HG03196 (cell line): ENCODE results near the gene CSGALNACT2.
A peak's percentile ranks its signal among the peaks of the same experiment; 100 is the strongest.

Source experiments
- ATAC-seq: cut with Tn5 transposase; IDR thresholded peaks from one replicate; pipeline ENCODE4 v1.9.1; 2021; ENCODE audit not compliant: unreplicated experiment

CSGALNACT2 gene

GRCh38 chr10:43111921-43112607 is 26.2 kb upstream of the CSGALNACT2 start:
- ATAC-seq: no peak

GRCh38 chr10:43112608-43112961 is 25.7 kb upstream of the CSGALNACT2 start:
- ATAC-seq: no peak

DNA sequence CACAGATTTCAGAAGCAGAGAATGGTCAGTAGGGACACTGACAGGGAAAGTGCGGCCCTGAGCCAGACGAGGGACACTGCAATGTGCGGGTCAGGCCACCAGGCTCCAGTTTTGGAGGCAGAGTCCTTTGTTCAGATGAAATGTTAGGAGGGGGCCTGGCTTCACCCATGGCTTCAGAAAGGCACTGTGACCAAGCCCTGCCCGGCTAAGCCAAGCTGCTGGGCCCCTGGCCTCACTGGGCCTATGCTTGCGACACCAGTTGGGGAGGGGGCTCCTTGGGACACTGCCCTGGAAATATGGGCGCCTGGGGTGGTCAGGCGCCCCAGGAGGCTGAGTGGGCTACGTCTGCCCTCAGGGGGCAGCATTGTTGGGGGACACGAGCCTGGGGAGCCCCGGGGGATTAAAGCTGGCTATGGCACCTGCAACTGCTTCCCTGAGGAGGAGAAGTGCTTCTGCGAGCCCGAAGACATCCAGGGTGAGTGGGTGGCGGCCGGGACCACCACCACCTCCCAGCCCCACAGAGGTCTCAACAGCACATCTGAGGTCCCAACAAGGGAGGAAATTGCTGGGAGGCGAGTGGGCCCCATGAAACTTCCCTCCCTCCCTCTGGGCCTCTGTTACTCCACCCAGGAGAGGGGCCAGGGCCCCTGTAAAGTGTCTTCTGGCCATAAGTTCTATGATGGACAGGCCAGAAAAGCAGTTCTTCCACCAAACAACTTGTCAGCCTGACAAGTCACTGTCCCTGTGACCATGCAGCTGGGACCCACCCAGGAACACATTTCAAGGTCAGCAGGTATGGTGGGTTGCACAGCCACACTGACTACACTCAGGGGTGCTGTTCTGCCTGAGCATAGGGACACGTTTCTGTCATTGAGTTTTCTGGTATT is 24.8 kb upstream of the CSGALNACT2 start:
- no peak for ATAC-seq

GRCh38 chr10:43114088-43114742 is 24.0 kb upstream of the CSGALNACT2 start:
- no peak for ATAC-seq

GRCh38 chr10:43114743-43115611 is 23.3 kb upstream of the CSGALNACT2 start:
- no peak for ATAC-seq

GRCh38 chr10:43115881-43116595 is 22.2 kb upstream of the CSGALNACT2 start:
- ATAC-seq: no peak

DNA sequence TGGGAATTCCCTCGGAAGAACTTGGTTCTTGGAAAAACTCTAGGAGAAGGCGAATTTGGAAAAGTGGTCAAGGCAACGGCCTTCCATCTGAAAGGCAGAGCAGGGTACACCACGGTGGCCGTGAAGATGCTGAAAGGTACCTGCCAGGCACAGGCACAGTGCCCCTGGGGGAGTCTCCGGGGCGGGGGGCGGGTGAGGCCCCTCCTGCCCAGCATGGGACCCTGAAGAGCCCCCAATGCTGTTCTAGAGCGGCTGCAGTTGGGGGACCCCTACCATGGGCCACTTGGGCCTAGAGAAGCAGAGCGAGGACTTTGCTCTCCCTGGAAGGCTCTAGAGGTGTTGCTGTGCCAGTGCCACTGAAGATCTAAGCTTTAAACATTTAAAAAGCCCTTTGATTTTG is 21.6 kb upstream of the CSGALNACT2 start:
- no peak for ATAC-seq

- no peak for ATAC-seq
Measured at GRCh38 chr10:43117031-43117776, 21.0 kb upstream of the CSGALNACT2 start.

DNA sequence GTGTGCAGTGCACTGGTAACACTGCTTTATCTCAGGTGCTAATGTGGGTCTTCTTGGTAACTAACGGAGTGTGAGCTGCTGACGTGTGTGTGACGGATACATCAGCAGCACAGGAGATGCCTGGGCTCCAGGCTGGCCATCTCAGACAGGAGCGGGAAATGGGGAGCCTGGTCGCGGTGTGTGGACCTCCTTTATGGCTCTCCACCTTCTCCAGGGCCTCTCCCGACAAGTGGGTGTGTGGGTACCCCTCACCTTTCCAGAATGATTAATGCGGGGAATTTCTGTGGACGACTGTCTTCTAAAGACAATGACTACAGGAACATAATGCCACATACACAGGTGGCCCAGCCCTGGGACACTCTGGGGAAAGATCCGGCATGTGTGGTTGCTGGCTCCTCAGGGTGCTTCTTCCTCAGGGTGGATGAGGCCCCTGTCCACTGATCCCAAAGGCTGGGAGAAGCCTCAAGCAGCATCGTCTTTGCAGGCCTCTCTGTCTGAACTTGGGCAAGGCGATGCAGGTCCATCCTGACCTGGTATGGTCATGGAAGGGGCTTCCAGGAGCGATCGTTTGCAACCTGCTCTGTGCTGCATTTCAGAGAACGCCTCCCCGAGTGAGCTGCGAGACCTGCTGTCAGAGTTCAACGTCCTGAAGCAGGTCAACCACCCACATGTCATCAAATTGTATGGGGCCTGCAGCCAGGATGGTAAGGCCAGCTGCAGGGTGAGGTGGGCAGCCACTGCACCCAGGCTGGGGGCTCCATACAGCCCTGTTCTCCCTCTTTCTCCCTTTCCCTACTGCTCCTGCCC is 20.3 kb upstream of the CSGALNACT2 start:
- no peak for ATAC-seq

GRCh38 chr10:43118631-43119415 is 19.4 kb upstream of the CSGALNACT2 start:
- ATAC-seq: no peak

GRCh38 chr10:43119416-43120115 is 18.7 kb upstream of the CSGALNACT2 start:
- ATAC-seq: no peak

DNA sequence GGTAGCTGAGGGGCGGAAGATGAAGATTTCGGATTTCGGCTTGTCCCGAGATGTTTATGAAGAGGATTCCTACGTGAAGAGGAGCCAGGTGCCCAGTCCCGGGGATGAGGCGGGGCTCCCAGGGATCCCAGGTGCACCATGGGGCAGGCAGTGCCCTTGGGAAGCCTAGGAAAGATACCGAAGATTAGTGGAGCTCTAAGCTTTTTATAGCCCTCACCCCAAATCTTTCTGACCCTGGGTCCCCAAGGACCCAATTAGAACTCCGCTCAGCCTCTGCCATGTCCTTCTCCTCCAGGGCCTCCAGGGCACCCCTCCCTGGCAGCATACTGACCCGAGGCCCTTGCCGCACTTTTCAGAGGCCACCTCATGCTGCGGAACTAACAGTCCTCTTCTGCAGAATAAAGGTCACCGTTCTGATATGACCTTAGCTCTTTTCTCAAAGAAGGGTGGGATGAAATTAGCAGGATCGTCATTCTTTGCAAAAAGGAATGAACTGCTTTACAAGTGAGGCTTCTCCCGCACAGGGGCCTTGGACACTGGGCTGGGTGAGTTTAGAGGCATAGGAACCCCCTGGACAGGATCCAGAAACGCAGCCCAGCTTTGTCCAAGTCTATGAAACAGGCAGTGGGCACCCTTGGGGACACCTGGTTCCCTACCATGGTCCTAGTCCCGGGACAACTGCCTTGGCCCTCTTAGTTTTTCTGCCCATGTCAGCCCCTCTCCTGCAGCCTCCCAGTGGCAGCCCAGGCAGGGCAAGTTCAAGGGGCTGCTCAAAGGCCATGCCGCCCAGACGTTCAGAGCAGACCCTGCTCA is 17.9 kb upstream of the CSGALNACT2 start:
- no peak for ATAC-seq

- peak; percentile 84 for ATAC-seq
Measured at GRCh38 chr10:43120929-43121314, 17.3 kb upstream of the CSGALNACT2 start.

GRCh38 chr10:43121444-43121843 is 16.8 kb upstream of the CSGALNACT2 start:
- ATAC-seq: no peak

- ATAC-seq: no peak
Measured at GRCh38 chr10:43122096-43122495, 16.1 kb upstream of the CSGALNACT2 start.

GRCh38 chr10:43122826-43123225 is 15.4 kb upstream of the CSGALNACT2 start:
- ATAC-seq: no peak
